ENCODE results near the gene LSM7. TPM values are rescaled to one million over a fixed set of nuclear protein-coding genes. Genes with fewer than 3 reads are reported as not detected.

LSM7 gene
- total RNA-seq, 2 donors from 2014 or later = 99.0 to 185 TPM

DNA sequence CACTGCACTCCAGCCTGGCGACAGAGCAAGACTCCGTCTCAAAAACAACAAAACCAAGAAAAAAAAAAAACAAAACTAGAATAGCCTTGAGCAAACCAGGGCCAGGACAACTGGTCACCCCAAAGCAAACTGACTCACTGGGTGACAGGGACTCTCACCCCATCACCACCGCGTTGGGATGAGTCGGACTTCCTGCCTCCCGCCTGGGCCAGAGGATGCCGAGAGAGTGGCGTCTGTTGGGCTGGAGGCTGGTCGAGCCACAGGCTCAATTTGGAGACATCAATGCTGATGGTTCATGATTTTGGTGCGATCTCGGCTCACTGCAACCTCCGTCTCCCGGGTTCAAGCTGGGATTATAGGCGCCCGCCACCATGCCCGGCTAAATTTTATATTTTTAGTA, 43.3 kb upstream of the LSM7 start:
- TF ChIP-seq, protein P1, sequence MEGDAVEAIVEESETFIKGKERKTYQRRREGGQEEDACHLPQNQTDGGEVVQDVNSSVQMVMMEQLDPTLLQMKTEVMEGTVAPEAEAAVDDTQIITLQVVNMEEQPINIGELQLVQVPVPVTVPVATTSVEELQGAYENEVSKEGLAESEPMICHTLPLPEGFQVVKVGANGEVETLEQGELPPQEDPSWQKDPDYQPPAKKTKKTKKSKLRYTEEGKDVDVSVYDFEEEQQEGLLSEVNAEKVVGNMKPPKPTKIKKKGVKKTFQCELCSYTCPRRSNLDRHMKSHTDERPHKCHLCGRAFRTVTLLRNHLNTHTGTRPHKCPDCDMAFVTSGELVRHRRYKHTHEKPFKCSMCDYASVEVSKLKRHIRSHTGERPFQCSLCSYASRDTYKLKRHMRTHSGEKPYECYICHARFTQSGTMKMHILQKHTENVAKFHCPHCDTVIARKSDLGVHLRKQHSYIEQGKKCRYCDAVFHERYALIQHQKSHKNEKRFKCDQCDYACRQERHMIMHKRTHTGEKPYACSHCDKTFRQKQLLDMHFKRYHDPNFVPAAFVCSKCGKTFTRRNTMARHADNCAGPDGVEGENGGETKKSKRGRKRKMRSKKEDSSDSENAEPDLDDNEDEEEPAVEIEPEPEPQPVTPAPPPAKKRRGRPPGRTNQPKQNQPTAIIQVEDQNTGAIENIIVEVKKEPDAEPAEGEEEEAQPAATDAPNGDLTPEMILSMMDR (IDR thresholded peaks at IDR 0.05) = no peak
- Histone ChIP-seq H3K27ac (no peak overlapping the region), H3K36me3 (no peaks in the 10 kb centered on the region), H3K9ac (ENCODE audit: low read depth in 2 of 2, low read length in 2 of 2) (no peak overlapping the region), H3K27me3 (no peaks in the 10 kb centered on the region), H3K4me1 (no peaks in the 10 kb centered on the region), H3K9me3 (no peaks in the 10 kb centered on the region), H3K4me3 (no peak overlapping the region)
- DNase-seq = no peak
- intact Hi-C loops (cut with DNase I) = no loop called here

DNA sequence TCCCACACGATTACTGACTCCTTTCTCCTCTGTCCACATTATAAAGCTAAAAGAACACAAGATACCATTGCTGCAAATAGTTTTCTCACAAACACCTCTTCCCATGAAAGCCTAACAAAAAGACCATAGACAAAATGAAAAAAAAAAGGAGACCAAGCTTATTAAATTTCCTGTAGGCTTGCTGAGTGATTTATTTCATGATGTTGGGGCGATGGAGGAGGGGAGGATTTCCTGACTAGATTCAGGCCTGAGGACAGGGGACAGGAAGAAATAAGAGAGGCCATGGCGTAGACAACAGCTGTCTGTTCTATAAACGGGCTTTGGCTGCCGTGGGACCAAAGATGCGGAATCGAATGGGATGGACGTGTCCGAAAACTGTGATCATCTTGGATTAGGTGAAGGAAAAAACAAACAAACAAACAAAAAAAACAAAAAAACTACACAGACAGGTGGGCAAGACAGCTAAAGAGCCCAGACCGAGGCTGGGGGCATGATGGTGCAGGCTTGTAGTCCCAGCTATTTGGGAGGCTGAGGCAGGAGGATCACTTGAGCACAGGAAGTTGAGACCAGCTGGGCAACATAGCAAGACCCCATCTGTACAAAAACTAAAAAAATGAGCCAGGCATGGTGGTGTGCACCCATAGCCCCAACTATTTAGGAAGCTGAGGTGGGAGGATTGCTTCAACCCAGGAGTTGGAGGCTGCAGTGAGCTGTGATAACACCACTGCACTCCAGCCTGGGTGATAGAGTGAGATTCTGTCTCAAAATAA, 37.0 kb upstream of the LSM7 start:
- Histone ChIP-seq H3K27ac (no peak overlapping the region), H3K4me1 (no peaks in the 10 kb centered on the region), H3K9me3 (no peaks in the 10 kb centered on the region), H3K36me3 (no peaks in the 10 kb centered on the region), H3K27me3 (peaks cover 11% of the 10 kb centered on the region), H3K4me3 (no peak overlapping the region), H3K9ac (ENCODE audit: low read depth in 2 of 2, low read length in 2 of 2) (no peak overlapping the region)
- no peak for DNase-seq
- TF ChIP-seq, protein P1 (IDR thresholded peaks at IDR 0.05) = no peak
- intact Hi-C loops (cut with DNase I) = no loop called here

DNA sequence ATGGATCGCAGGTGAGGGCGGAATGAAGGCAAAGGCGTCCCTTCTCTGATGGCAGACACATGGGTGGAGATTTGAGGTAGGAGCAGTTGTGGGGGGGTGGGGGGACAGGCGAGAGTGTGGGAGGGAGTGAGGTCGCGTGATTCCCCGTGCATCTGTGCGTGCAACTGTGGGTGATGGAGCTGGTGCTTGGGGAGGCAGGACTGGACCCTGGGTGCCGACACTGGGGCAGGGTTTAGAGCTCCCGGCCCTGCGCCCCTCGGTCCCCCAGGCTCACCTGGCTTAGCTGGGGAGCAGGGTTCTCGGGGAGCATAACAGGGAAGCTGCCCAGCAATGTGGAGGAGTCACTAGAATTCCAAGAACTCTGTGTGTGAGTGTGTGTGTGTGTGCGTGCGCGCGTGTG, 35.0 kb upstream of the LSM7 start:
- intact Hi-C loops (cut with DNase I) = no loop called here
- H3K36me3 ChIP-seq = no peaks in the 10 kb centered on the region
- no peaks in the 10 kb centered on the region for H3K4me1 ChIP-seq
- no peak overlapping the region for H3K27ac ChIP-seq
- no peak overlapping the region for H3K9ac ChIP-seq (ENCODE audit: low read depth in 2 of 2, low read length in 2 of 2)
- TF ChIP-seq, protein P1 (IDR thresholded peaks at IDR 0.05) = no peak
- no peak for DNase-seq
- no peak overlapping the region for H3K4me3 ChIP-seq
- peaks cover 21% of the 10 kb centered on the region for H3K27me3 ChIP-seq
- H3K9me3 ChIP-seq = no peaks in the 10 kb centered on the region

DNA sequence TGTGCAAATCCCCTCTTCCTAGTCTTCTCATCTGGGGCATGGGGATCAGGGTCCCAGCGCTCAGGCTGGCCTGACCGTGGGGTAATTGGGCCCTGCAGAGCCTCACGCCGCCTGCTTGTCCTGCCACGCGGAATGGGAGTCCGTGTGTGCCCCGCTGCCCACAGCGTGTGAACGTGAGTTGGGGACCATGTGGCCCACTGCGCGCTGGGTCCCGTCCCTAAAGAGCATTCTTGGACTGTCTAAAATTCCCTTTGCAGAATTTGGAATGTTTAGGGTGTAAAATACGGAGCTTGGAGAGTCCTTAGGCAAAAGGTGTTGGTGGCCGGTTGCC, 34.5 kb upstream of the LSM7 start:
- no peak overlapping the region for H3K27ac ChIP-seq
- H3K4me1 ChIP-seq = no peaks in the 10 kb centered on the region
- H3K27me3 ChIP-seq = peaks cover 21% of the 10 kb centered on the region
- intact Hi-C loops (cut with DNase I) = no loop called here
- no peaks in the 10 kb centered on the region for H3K36me3 ChIP-seq
- TF ChIP-seq, protein P1 (IDR thresholded peaks at IDR 0.05) = no peak
- no peak overlapping the region for H3K9ac ChIP-seq (ENCODE audit: low read depth in 2 of 2, low read length in 2 of 2)
- no peak overlapping the region for H3K4me3 ChIP-seq
- H3K9me3 ChIP-seq = no peaks in the 10 kb centered on the region
- DNase-seq = no peak

DNA sequence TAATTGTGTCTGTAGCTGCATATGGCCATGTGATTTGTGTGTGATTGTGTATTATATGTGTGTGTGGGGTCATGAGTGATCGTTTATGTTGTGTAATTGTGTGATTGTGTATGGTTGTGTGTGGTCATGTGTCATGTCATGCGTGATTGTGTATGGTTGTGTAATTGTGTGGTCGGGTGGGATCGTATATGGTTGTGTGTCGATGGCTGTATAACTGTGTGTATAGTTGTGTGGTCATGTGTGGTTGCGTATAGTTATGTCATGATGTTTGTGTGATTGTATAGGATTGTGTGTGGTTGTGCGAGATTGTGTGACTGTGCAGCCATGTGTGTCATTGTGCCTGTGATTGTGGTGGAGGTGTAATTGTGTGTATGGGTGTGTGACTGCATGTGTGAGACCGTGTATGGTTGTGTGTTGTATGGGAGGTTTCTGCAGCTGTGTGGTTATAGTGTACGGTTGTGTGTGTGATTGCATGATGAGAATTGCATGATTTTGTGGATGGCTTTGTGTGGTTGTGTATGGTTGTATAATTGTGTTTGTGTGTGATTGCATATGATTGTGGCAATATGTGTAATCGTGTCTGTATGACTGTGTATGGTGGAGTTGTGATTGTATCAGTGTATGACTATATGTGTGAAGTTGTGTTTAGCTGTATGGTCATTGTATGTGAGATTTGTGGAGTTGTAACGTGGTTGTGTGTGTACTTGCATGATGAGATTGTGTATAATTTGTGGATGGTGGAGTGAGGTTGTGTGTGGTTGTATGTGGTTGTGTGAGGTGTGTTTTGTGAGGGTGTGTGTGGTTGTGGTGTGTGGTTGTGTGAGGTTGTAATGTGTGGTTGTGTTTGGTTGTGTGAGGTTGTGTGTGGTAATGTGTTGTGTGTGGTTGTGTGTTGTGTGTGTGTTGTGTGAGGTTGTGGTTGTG, 33.9 kb upstream of the LSM7 start:
- Histone ChIP-seq H3K9me3 (no peaks in the 10 kb centered on the region), H3K4me3 (no peak overlapping the region), H3K27me3 (peaks cover 21% of the 10 kb centered on the region), H3K27ac (no peak overlapping the region), H3K4me1 (no peaks in the 10 kb centered on the region), H3K9ac (ENCODE audit: low read depth in 2 of 2, low read length in 2 of 2) (no peak overlapping the region), H3K36me3 (no peaks in the 10 kb centered on the region)
- TF ChIP-seq, protein P1 (IDR thresholded peaks at IDR 0.05) = no peak
- DNase-seq = no peak
- intact Hi-C loops (cut with DNase I) = no loop called here

All from colonic mucosa (tissue), 4 donors.